NCI-H2227 treated with DMSO at 0.1 percent for 48 hours (cell line): ENCODE measurements around the gene PBX1.

Experiments
- DNase-seq: peaks from one replicate; lab custom pipeline; 2025; lab: John Stamatoyannopoulos, UW

The PBX1 gene

DNA sequence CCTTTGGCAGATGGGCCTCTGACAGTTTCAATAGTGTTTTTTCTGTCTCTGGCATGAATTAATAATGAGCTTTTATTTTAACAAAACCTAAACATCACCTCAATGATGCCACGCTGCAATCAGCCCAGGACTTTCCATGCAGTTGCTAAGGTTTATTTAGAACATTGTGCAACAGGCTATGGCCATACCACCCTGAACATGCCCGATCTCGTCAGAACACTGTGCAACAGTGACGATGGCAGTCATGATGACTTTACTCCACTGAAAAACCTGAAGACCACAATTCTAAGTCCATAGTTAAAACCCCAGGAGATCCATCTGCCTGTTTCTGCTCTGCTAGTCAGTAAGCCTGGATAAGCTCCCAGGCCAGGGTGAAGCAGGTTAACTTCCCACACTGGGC is 310.0 kb downstream of the PBX1 start:
- DNase-seq = no peak

DNA sequence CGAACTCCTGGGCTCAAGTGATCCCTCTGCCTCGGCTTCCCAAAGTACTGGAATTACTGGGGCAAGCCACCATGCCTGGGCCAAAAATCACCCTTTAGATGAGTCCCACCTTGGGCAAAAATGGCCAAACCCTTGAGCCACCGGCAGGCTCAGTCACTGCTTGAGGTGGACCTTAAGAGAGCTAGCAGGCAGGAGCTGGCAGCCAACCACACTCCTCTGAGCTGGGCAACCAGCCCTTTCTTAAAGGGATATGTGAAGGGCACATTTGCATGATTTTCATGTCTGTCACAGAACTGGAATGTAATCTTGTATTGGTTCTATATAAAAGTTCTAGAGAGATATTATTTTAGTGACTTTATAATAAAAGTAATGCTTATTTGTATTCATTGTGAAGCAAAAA is 316.5 kb downstream of the PBX1 start:
- no peak for DNase-seq

GRCh38 chr1:164876398-164877116 is 317.6 kb downstream of the PBX1 start:
- DNase-seq = peak; percentile 79

- DNase-seq = no peak
These were observed 321.2 kb downstream of the PBX1 start for GRCh38 chr1:164880199-164880598.

- no peak for DNase-seq
These were observed 321.7 kb downstream of the PBX1 start for GRCh38 chr1:164880644-164881043.

DNA sequence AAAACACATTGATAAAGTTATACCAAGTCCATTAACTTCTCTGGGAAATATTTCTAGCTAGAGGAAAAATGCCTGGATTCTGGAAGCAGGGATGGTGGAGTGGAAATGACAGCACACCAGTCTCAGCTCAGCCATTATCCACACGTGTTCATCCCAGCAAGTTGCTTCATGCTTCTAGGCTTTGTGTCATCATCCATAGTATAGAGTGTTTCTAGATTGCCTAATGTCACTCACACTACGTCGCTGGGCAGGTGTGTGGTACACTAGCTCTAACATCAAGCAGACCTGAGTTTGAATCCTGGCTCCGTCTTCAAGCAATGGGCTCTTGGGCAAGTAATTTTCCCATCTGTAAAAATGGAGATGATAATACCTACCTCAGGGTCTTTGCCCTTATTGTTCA is 326.3 kb downstream of the PBX1 start:
- no peak for DNase-seq

GRCh38 chr1:164886101-164886500 is 327.1 kb downstream of the PBX1 start:
- DNase-seq = no peak

GRCh38 chr1:164891615-164892014 is 332.6 kb downstream of the PBX1 start:
- no peak for DNase-seq

GRCh38 chr1:164895026-164895912 is 336.3 kb downstream of the PBX1 start:
- DNase-seq = no peak

DNA sequence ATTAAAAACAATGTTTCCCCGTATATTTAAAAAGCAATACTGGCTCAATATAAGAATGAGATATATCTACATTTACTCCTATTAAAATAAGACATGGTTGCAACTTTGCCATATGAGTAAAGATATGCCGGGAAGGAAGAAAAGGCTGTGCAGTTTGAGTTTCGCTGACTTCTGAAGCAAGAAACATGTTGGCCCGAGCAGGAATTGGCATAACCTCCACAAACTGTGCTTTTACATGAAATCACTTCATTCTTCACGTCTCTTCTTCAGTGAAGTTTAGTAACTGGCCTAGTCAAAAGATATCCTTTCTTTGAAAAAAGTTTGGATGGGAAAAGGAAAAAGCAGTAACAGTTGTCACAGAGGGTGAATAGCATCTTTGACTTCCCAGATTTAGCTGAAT is 342.0 kb downstream of the PBX1 start:
- no peak for DNase-seq
